OCI-LY3 (cell line): ENCODE data around the gene AR.

Experiments
- H2AFZ ChIP-seq: fragments of 200-600, 300-600 bp; shearing (Covaris generic); 2 replicates; pipeline ENCODE4 v1.6.0; 2014; ENCODE audit warnings: antibody characterized with exemption, low read depth, low read length
- H3K27ac ChIP-seq: fragments of 200-600, 300-600 bp; sonication (generic); 2 replicates; pipeline ENCODE4 v1.5.1; 2014; ENCODE audit warnings: mild to moderate bottlenecking, low read length, moderate library complexity, mixed read lengths
- H3K27me3 ChIP-seq: fragments of 200-600, 300-600 bp; sonication (generic); 2 replicates; pipeline ENCODE4 v1.6.1; 2014; ENCODE audit warnings: low read depth, low read length, mixed read lengths
- H3K36me3 ChIP-seq: fragments of 200-600, 300-600 bp; sonication (generic); replicated peaks from 2 replicates; pipeline ENCODE3; 2014; ENCODE audit warnings: low read depth, low read length, mixed read lengths
- H3K4me1 ChIP-seq: fragments of 300-600, 200-600 bp; sonication (generic); 2 replicates; pipeline ENCODE4 v1.6.1; 2014; ENCODE audit warnings: low read length, mixed read lengths
- H3K4me2 ChIP-seq: fragments of 200-600, 300-600 bp; sonication (generic); 2 replicates; pipeline ENCODE4 v1.6.1; 2014; ENCODE audit warnings: low read length, mixed read lengths
- H3K4me3 ChIP-seq: fragments of 300-600, 200-600 bp; sonication (generic); 2 replicates; pipeline ENCODE4 v1.5.1; 2014; ENCODE audit warnings: antibody characterized with exemption, mild to moderate bottlenecking, low read length, moderate library complexity
- H3K79me2 ChIP-seq: fragments of 300-600, 200-600 bp; shearing (Covaris generic); 2 replicates; pipeline ENCODE4 v1.6.1; 2014; ENCODE audit warnings: mild to moderate bottlenecking, low read length, mixed read lengths
- H3K9ac ChIP-seq: fragments of 300-600, 200-600 bp; shearing (Covaris generic); 2 replicates; pipeline ENCODE4 v1.6.0; 2014; ENCODE audit warnings: mild to moderate bottlenecking, low read length, moderate library complexity
- H3K9me3 ChIP-seq: fragments of 200-600, 300-600 bp; shearing (Covaris generic); 2 replicates; pipeline ENCODE4 v1.6.1; 2014; ENCODE audit warnings: low read length, mixed read lengths; ENCODE audit not compliant: insufficient read depth
- H4K20me1 ChIP-seq: fragments of 200-600, 300-600 bp; sonication (generic); 2 replicates; pipeline ENCODE4 v1.6.1; 2016; ENCODE audit warnings: low read length, mixed read lengths; ENCODE audit not compliant: insufficient read depth
- EZH2phosphoT487 ChIP-seq: fragments of 200-600 bp; shearing (Covaris generic); IDR thresholded peaks from 2 replicates; pipeline ENCODE4 v1.6.1; 2018; ENCODE audit warnings: antibody characterized with exemption, mixed run types, low read depth
- TF ChIP-seq, protein P1 (sequence below): fragments of 200-600, 300-600 bp; sonication (generic); IDR thresholded peaks from 2 replicates; pipeline ENCODE4 v1.5.1; 2014; ENCODE audit warnings: antibody characterized with exemption, low read length, low read depth

Gene AR

GRCh38 chrX:67619253-67619652 is 75.4 kb downstream of the AR start:
- peak overlapping the region; percentile 60 for H3K9ac ChIP-seq
- H3K4me1 ChIP-seq = peaks cover 32% of the 10 kb centered on the region
- H3K27me3 ChIP-seq = no peaks in the 10 kb centered on the region
- H3K27ac ChIP-seq = peak overlapping the region; percentile 95
- no peaks in the 10 kb centered on the region for H4K20me1 ChIP-seq
- peaks cover 3% of the 10 kb centered on the region; the same call in 1 of the 2 replicates for H3K9me3 ChIP-seq
- no peaks in the 10 kb centered on the region for H3K79me2 ChIP-seq
- TF ChIP-seq, protein P1, sequence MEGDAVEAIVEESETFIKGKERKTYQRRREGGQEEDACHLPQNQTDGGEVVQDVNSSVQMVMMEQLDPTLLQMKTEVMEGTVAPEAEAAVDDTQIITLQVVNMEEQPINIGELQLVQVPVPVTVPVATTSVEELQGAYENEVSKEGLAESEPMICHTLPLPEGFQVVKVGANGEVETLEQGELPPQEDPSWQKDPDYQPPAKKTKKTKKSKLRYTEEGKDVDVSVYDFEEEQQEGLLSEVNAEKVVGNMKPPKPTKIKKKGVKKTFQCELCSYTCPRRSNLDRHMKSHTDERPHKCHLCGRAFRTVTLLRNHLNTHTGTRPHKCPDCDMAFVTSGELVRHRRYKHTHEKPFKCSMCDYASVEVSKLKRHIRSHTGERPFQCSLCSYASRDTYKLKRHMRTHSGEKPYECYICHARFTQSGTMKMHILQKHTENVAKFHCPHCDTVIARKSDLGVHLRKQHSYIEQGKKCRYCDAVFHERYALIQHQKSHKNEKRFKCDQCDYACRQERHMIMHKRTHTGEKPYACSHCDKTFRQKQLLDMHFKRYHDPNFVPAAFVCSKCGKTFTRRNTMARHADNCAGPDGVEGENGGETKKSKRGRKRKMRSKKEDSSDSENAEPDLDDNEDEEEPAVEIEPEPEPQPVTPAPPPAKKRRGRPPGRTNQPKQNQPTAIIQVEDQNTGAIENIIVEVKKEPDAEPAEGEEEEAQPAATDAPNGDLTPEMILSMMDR = no peak
- no peak for TF ChIP-seq EZH2phosphoT487
- no peak overlapping the region for H2AFZ ChIP-seq
- H3K36me3 ChIP-seq = peaks cover 12% of the 10 kb centered on the region
- peak overlapping the region; percentile 50 for H3K4me3 ChIP-seq
- H3K4me2 ChIP-seq = peak overlapping the region; percentile 64

- H3K4me2 ChIP-seq = no peak overlapping the region
- no peak overlapping the region for H2AFZ ChIP-seq
- no peak overlapping the region for H3K27ac ChIP-seq
- H3K79me2 ChIP-seq = no peaks in the 10 kb centered on the region
- peaks cover 8% of the 10 kb centered on the region for H3K36me3 ChIP-seq
- no peaks in the 10 kb centered on the region for H3K27me3 ChIP-seq
- H3K9ac ChIP-seq = no peak overlapping the region
- TF ChIP-seq EZH2phosphoT487 = no peak
- TF ChIP-seq, protein P1 = no peak
- no peak overlapping the region for H3K4me3 ChIP-seq
- H3K4me1 ChIP-seq = peaks cover 32% of the 10 kb centered on the region
- no peaks in the 10 kb centered on the region for H4K20me1 ChIP-seq
- H3K9me3 ChIP-seq = no peaks in the 10 kb centered on the region
Measured at GRCh38 chrX:67622053-67622585, 78.3 kb downstream of the AR start.

DNA sequence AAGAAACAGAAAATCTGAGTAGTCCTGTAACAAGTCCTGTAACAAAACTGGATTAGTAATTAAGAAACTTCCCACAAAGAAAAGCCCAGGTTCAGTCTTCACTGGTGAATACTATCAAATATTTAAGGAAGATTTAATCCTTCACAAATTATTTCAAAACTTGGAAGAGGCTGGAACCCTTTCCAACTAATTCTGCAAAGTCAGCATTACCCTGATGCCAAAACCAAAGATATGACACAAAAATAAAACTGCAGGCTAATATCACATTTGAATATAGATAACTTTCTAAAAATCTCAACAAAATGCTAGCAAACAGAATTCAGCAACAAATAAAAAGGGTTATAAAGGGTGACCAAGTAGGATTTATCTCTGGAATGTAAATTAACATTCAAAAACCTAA is 80.5 kb downstream of the AR start:
- peaks cover 16% of the 10 kb centered on the region for H3K4me1 ChIP-seq
- no peak for TF ChIP-seq EZH2phosphoT487
- H3K36me3 ChIP-seq = no peaks in the 10 kb centered on the region
- H3K27me3 ChIP-seq = no peaks in the 10 kb centered on the region
- H3K79me2 ChIP-seq = no peaks in the 10 kb centered on the region
- no peak overlapping the region for H3K4me3 ChIP-seq
- H2AFZ ChIP-seq = no peak overlapping the region
- H3K4me2 ChIP-seq = no peak overlapping the region
- H4K20me1 ChIP-seq = no peaks in the 10 kb centered on the region
- H3K27ac ChIP-seq = no peak overlapping the region
- no peak overlapping the region for H3K9ac ChIP-seq
- H3K9me3 ChIP-seq = no peaks in the 10 kb centered on the region

DNA sequence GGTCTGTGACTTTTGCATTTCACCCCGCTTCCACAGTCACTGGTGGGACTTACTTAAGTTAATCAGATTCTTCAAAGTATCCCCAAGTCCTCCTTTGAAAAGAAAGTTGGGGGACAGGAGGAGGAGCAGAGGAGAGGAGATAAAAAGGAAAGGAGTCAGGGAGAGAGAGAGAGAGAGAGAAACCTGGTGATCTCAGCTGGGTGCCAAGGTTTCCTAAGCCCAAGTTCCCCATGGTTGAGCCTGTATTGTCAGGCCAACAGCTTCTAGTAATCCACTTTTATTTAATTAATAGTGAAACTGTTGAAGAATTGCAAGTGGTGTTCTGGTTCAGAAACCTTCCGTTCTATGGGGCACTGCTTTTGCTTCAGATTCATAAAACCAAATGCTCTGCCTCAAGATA is 91.6 kb downstream of the AR start:
- H3K4me1 ChIP-seq = no peaks in the 10 kb centered on the region

More for the DNA sequence above, 91.6 kb downstream of the AR start:
- H3K9me3 ChIP-seq = no peaks in the 10 kb centered on the region
- H4K20me1 ChIP-seq = no peaks in the 10 kb centered on the region
- no peak overlapping the region for H3K27ac ChIP-seq
- H3K4me3 ChIP-seq = no peak overlapping the region
- H3K4me2 ChIP-seq = no peak overlapping the region
- no peak overlapping the region for H3K9ac ChIP-seq
- no peaks in the 10 kb centered on the region for H3K27me3 ChIP-seq
- no peak for TF ChIP-seq EZH2phosphoT487
- TF ChIP-seq, protein P1 = no peak
- no peak overlapping the region for H2AFZ ChIP-seq
- no peaks in the 10 kb centered on the region for H3K36me3 ChIP-seq
- no peaks in the 10 kb centered on the region for H3K79me2 ChIP-seq
